HepG2 (cell line): ENCODE data around the gene RMI2. TPM values are rescaled to one million over a fixed set of nuclear protein-coding genes. Genes with fewer than 3 reads are reported as not detected.
A peak's percentile ranks its signal among the peaks of the same experiment; 100 is the strongest.

Experiments
- DPF2 ChIP-seq: sonication (generic); formaldehyde crosslinking; IDR thresholded peaks from 2 replicates; pipeline ENCODE4 v1.4.0; 2020; ENCODE audit warnings: mild to moderate bottlenecking, low read depth, missing genetic modification reagents, borderline replicate concordance
- EED ChIP-seq: sonication (generic); formaldehyde crosslinking; IDR thresholded peaks from 2 replicates; pipeline ENCODE4 v1.5.0; 2020; ENCODE audit warnings: mild to moderate bottlenecking, missing genetic modification reagents
- HCFC1 ChIP-seq: fragments of 150-350 bp; IDR thresholded peaks from 2 replicates; pipeline ENCODE4 v1.6.1; 2014; ENCODE audit warnings: low read depth, low read length
- KDM2A ChIP-seq: sonication (generic); formaldehyde crosslinking; IDR thresholded peaks from 2 replicates; pipeline ENCODE4 v1.4.0; 2020; ENCODE audit warnings: low read depth, missing genetic modification reagents, borderline replicate concordance
- KDM5A ChIP-seq: fragments of 200-600 bp; sonication (generic); IDR thresholded peaks from 2 replicates; pipeline ENCODE4 v1.7.0; 2018; ENCODE audit warnings: antibody characterized with exemption, mild to moderate bottlenecking, low read length, borderline replicate concordance
- KLF16 ChIP-seq, 2 experiments: sonication (generic) in 1 of 2; formaldehyde crosslinking in 1 of 2; IDR thresholded peaks; 2 replicates each; pipeline versions ENCODE4 v1.6.1 to v1.8.0; 2016 to 2023; ENCODE audit warnings: missing genetic modification reagents in 2 of 2, missing compliant biosample characterization in 1 of 2
- MAX ChIP-seq: IDR thresholded peaks from 2 replicates; pipeline ENCODE4 v1.6.1; 2012; ENCODE audit warnings: inconsistent platforms
- MEIS2 ChIP-seq: sonication (generic); formaldehyde crosslinking; IDR thresholded peaks from 2 replicates; pipeline ENCODE4 v1.9.0; 2021; ENCODE audit warnings: mild to moderate bottlenecking, missing genetic modification reagents
- MLX ChIP-seq: IDR thresholded peaks from 2 replicates; pipeline ENCODE4 v1.6.1; 2016
- NFRKB ChIP-seq: fragments of 450-650 bp; IDR thresholded peaks from 2 replicates; pipeline ENCODE4 v1.6.1; 2017
- NR2F2 ChIP-seq: IDR thresholded peaks from 2 replicates; pipeline ENCODE4 v1.6.1; 2012; ENCODE audit warnings: low read depth, inconsistent platforms, borderline replicate concordance
- PAX8 ChIP-seq: sonication (generic); formaldehyde crosslinking; IDR thresholded peaks from 2 replicates; pipeline ENCODE4 v1.8.0; 2022; ENCODE audit warnings: mild to moderate bottlenecking, missing genetic modification reagents, borderline replicate concordance
- POLR2G ChIP-seq: fragments of 200-400 bp; formaldehyde crosslinking; IDR thresholded peaks from 2 replicates; pipeline ENCODE4 v1.6.1; 2018; ENCODE audit warnings: mild to moderate bottlenecking, low read depth, low read length, moderate library complexity
- RCOR2 ChIP-seq: IDR thresholded peaks from 2 replicates; pipeline ENCODE4 v1.6.1; 2016; ENCODE audit warnings: missing biosample characterization, missing genetic modification reagents
- RXRA ChIP-seq: sonication (generic); formaldehyde crosslinking; IDR thresholded peaks from 2 replicates; pipeline ENCODE4 v1.5.1; 2020; ENCODE audit warnings: missing genetic modification reagents
- SKIL ChIP-seq: sonication (generic); formaldehyde crosslinking; IDR thresholded peaks from 2 replicates; pipeline ENCODE4 v1.8.0; 2022; ENCODE audit warnings: missing genetic modification reagents, mild to moderate bottlenecking, moderate library complexity, borderline replicate concordance
- SMC3 ChIP-seq: IDR thresholded peaks from 2 replicates; pipeline ENCODE4 v1.6.1; 2011; ENCODE audit warnings: low read length, improper control_type of control experiment
- SP2 ChIP-seq: sonication (generic); formaldehyde crosslinking; IDR thresholded peaks from 2 replicates; pipeline ENCODE4 v1.5.1; 2020; ENCODE audit warnings: mild to moderate bottlenecking, missing genetic modification reagents
- TEAD3 ChIP-seq: optimal IDR thresholded peaks from 2 replicates; pipeline ENCODE3; 2016; ENCODE audit warnings: borderline replicate concordance
- YEATS2 ChIP-seq: sonication (generic); formaldehyde crosslinking; IDR thresholded peaks from 2 replicates; pipeline ENCODE4 v1.4.0; 2020; ENCODE audit warnings: missing genetic modification reagents, borderline replicate concordance
- ZFX ChIP-seq: sonication (generic); formaldehyde crosslinking; IDR thresholded peaks from 2 replicates; pipeline ENCODE4 v1.4.0; 2020; ENCODE audit warnings: mild to moderate bottlenecking, low read depth, missing genetic modification reagents, moderate library complexity
- ZFYVE20 ChIP-seq: sonication (generic); formaldehyde crosslinking; IDR thresholded peaks from 2 replicates; pipeline ENCODE4 v1.8.0; 2023; ENCODE audit warnings: low read depth, mild to moderate bottlenecking, moderate library complexity, missing genetic modification reagents, borderline replicate concordance
- ZNF251 ChIP-seq: sonication (generic); formaldehyde crosslinking; IDR thresholded peaks from 2 replicates; pipeline ENCODE4 v1.9.0; 2021; ENCODE audit warnings: mild to moderate bottlenecking, missing genetic modification reagents
- ZNF605 ChIP-seq: sonication (generic); formaldehyde crosslinking; IDR thresholded peaks from 2 replicates; pipeline ENCODE4 v1.8.0; 2022; ENCODE audit warnings: mild to moderate bottlenecking, missing genetic modification reagents
- ZNF713 ChIP-seq: sonication (generic); formaldehyde crosslinking; IDR thresholded peaks from 2 replicates; pipeline ENCODE4 v1.4.0; 2020; ENCODE audit warnings: mild to moderate bottlenecking, missing genetic modification reagents
- ZNF749 ChIP-seq: sonication (generic); formaldehyde crosslinking; IDR thresholded peaks from 2 replicates; pipeline ENCODE4 v1.8.0; 2022; ENCODE audit warnings: mild to moderate bottlenecking, missing genetic modification reagents, moderate library complexity, borderline replicate concordance
- ZUFSP ChIP-seq: sonication (generic); formaldehyde crosslinking; IDR thresholded peaks from 2 replicates; pipeline ENCODE4 v1.9.0; 2021; ENCODE audit warnings: missing genetic modification reagents, mild to moderate bottlenecking, borderline replicate concordance
- polyA plus RNA-seq, 8 experiments: library from polyadenylated mRNA; depleted of rRNA in 3 of 8; stranded (reverse) in 7 of 8; unstranded in 1 of 8; fragments of >200 nt; fragmentation: Illumina TruSeq in 4 of 8; extraction: Trizol in 4 of 8; gene quantifications; 2 replicates each; pipeline versions ENCODE4 v1.2.1 to v1.2.3, GENCODE V29; 2011 to 2016; ENCODE audit warnings: low read depth in 4 of 8, missing spikeins in 1 of 8, mixed read lengths in 1 of 8; ENCODE audit not compliant: insufficient read depth in 1 of 8
- total RNA-seq, 5 experiments: library from RNA; depleted of rRNA; stranded (reverse); fragments of >200 nt; fragmentation: Illumina TruSeq; extraction: Trizol; gene quantifications; 2 replicates each; pipeline ENCODE4 v1.2.3, GENCODE V29; 2016; ENCODE audit warnings: low read depth in 1 of 5

The RMI2 gene
- total and polyA plus RNA-seq, 2 of the 13 experiments (the other 11 are each of a cell fraction or from before 2014, with no cell fraction given) = 24.5 to 55.7 TPM

GRCh38 chr16:11356573-11357331, 11.5 kb downstream of the RMI2 start (continued):
- TF ChIP-seq ZNF749 (CRISPR knock-in tag) (no peak), ZNF251 (CRISPR knock-in tag) (peak; percentile 66; the same call in 1 of the 2 replicates), YEATS2 (CRISPR knock-in tag) (peak; percentile 69; the same call in 1 of the 2 replicates), ZNF605 (peak; percentile 78; the same call in 1 of the 2 replicates), ZUFSP (CRISPR knock-in tag) (no peak), SP2 (0 out of 2 replicates have a peak, but pooled peaks have one; percentile 21), MEIS2 (CRISPR knock-in tag) (peak; percentile 81), RXRA (CRISPR knock-in tag) (peak; percentile 54; the same call in 1 of the 2 replicates), NR2F2 (no peak), DPF2 (CRISPR knock-in tag) (0 out of 2 replicates have a peak, but pooled peaks have one; percentile 44), SMC3 (peak; percentile 98), TEAD3 (no peak), SKIL (CRISPR knock-in tag) (no peak), KDM5A (no peak), ZFX (CRISPR knock-in tag) (peak; percentile 80), POLR2G (no peak), KDM2A (CRISPR knock-in tag) (peak; percentile 54; the same call in 1 of the 2 replicates), RCOR2 (CRISPR knock-in tag) (peak; percentile 41; the same call in 1 of the 2 replicates), NFRKB (no peak), ZFYVE20 (CRISPR knock-in tag) (no peak), KLF16 (CRISPR knock-in tag; IDR thresholded peaks at IDR 0.05) (peak in 1 of 2 experiments; percentile 81; a peak in 2 of 4 replicates), PAX8 (CRISPR knock-in tag) (0 out of 2 replicates have a peak, but pooled peaks have one; percentile 80), HCFC1 (no peak), MAX (no peak; the same call in 1 of the 2 replicates), MLX (no peak), EED (no peak), ZNF713 (CRISPR knock-in tag) (no peak)
